ENCODE data around the gene CDIP1.

DNA sequence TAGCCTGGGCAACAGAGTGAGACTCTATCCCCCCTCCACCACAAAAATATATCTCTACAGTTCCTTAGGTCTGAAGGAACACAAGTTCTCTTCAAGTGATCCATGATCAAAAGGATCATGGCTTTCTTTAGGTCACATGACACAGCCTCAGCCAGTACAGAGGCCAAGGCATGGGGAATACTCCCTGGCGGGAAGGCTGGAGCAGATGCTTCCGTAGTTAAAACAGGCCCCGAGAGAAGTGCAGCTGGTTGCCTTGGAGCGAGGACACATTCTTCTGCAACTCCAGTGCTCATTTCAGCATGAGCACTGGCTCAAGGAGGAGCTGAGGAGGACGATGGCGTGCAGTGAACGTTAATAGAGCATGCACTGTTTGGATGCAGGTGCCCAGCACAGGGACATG, 13.5 kb downstream of the CDIP1 start:
- TF ChIP-seq, protein P1, sequence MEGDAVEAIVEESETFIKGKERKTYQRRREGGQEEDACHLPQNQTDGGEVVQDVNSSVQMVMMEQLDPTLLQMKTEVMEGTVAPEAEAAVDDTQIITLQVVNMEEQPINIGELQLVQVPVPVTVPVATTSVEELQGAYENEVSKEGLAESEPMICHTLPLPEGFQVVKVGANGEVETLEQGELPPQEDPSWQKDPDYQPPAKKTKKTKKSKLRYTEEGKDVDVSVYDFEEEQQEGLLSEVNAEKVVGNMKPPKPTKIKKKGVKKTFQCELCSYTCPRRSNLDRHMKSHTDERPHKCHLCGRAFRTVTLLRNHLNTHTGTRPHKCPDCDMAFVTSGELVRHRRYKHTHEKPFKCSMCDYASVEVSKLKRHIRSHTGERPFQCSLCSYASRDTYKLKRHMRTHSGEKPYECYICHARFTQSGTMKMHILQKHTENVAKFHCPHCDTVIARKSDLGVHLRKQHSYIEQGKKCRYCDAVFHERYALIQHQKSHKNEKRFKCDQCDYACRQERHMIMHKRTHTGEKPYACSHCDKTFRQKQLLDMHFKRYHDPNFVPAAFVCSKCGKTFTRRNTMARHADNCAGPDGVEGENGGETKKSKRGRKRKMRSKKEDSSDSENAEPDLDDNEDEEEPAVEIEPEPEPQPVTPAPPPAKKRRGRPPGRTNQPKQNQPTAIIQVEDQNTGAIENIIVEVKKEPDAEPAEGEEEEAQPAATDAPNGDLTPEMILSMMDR (tag by site-specific recombination; IDR thresholded peaks at IDR 0.05) = no peak
- no peak for TF ChIP-seq ZNF660 (tag by site-specific recombination; IDR thresholded peaks at IDR 0.05)
